ENCODE results near the gene TSR1. TPM values are rescaled to one million over a fixed set of nuclear protein-coding genes. Genes with fewer than 3 reads are reported as not detected.

TSR1 gene
- total and polyA plus RNA-seq, 9 of the 15 experiments (the other 6 are each of a cell fraction or from before 2014, with no cell fraction given), result 16.4 to 87.5 (median 55.2) TPM

- no peaks in the 10 kb centered on the region for H3K79me2 ChIP-seq (ENCODE audit: control insufficient read depth, insufficient read depth, low read length)
- ATAC-seq (no peak), DNase-seq (ENCODE audit: extremely low read depth in 1 of 4, low spot score in 3 of 4) (no peak), FAIRE-seq (no peak)
- H3K36me3 ChIP-seq (ENCODE audit: control insufficient read depth, insufficient read depth, low read length), result peaks cover 37% of the 10 kb centered on the region
- no peaks in the 10 kb centered on the region for H3K27me3 ChIP-seq (ENCODE audit: control insufficient read depth in 2 of 2, insufficient read depth in 2 of 2, low read length in 2 of 2)
- H3K4me3 ChIP-seq, result no peak overlapping the region
- intact Hi-C loops (cut with micrococcal nuclease), result no loop called here
- POLR2A ChIA-PET, result interaction anchor here (0.5 to 1.4 kb wide), 5 partner anchors 9 to 772 kb away, joined by 3 to 6 read pairs (median 3); partner anchors contain the start of gene TSR1
- H3K9ac ChIP-seq (ENCODE audit: insufficient read depth in 1 of 2, low read depth in 2 of 2, low read length in 2 of 2), result no peak overlapping the region
- H2AFZ ChIP-seq (ENCODE audit: low read depth, low read length), result no peak overlapping the region
- CTCF ChIA-PET (ENCODE audit: low intra/inter-chr PET ratio), result no interaction called here
- BruUV-seq (replicated peaks), result no TSS peak
- H3K4me2 ChIP-seq (ENCODE audit: insufficient read depth, low read length), result no peak overlapping the region
- in situ Hi-C loops (cut with MboI), result no loop called here
- H3K4me1 ChIP-seq (replicated peaks in 1 of 2; ENCODE audit: control insufficient read depth in 2 of 2, insufficient read depth in 2 of 2, low read length in 2 of 2), result peaks cover 0 to under 1% of the 10 kb centered on the region in 2 experiments; a peak in 3 of 5 replicates
- no peaks in the 10 kb centered on the region for H3K9me1 ChIP-seq (ENCODE audit: control insufficient read depth, insufficient read depth, low read length)
- WGBS (ENCODE audit: insufficient coverage, low coverage, missing lambda C conversion rate), result 67% methylated on average over 1 of the region's 1 CpG
- H3K27ac ChIP-seq (ENCODE audit: extremely low read depth, low read depth, low read length), result no peak overlapping the region
- no peaks in the 10 kb centered on the region for H3K9me3 ChIP-seq (replicated peaks; ENCODE audit: control insufficient read depth, insufficient read depth, low read depth, low read length)
- no peaks in the 10 kb centered on the region for H4K20me1 ChIP-seq (replicated peaks; ENCODE audit: control insufficient read depth, insufficient read depth, low read length)
- no peak for TF ChIP-seq SNAPC5 (CRISPR knock-in tag; IDR thresholded peaks at IDR 0.05)
- TF ChIP-seq, protein P1, sequence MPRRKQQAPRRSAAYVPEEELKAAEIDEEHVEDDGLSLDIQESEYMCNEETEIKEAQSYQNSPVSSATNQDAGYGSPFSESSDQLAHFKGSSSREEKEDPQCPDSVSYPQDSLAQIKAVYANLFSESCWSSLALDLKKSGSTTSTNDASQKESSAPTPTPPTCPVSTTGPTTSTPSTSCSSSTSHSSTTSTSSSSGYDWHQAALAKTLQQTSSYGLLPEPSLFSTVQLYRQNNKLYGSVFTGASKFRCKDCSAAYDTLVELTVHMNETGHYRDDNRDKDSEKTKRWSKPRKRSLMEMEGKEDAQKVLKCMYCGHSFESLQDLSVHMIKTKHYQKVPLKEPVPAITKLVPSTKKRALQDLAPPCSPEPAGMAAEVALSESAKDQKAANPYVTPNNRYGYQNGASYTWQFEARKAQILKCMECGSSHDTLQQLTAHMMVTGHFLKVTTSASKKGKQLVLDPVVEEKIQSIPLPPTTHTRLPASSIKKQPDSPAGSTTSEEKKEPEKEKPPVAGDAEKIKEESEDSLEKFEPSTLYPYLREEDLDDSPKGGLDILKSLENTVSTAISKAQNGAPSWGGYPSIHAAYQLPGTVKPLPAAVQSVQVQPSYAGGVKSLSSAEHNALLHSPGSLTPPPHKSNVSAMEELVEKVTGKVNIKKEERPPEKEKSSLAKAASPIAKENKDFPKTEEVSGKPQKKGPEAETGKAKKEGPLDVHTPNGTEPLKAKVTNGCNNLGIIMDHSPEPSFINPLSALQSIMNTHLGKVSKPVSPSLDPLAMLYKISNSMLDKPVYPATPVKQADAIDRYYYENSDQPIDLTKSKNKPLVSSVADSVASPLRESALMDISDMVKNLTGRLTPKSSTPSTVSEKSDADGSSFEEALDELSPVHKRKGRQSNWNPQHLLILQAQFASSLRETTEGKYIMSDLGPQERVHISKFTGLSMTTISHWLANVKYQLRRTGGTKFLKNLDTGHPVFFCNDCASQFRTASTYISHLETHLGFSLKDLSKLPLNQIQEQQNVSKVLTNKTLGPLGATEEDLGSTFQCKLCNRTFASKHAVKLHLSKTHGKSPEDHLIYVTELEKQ (CRISPR knock-in tag; IDR thresholded peaks at IDR 0.05), result no peak
- TF ChIP-seq DIDO1 (tag; IDR thresholded peaks at IDR 0.05; ENCODE audit: low read depth), result no peak
- no peak for TF ChIP-seq SIRT6 (IDR thresholded peaks at IDR 0.05; ENCODE audit: low read depth, low read length)
- no peak for TF ChIP-seq STAT5B (CRISPR knock-in tag; IDR thresholded peaks at IDR 0.05)
- no peak for TF ChIP-seq BRCA1 (IDR thresholded peaks at IDR 0.05)
- TF ChIP-seq BRCA1 (CRISPR knock-in tag; IDR thresholded peaks at IDR 0.05), result no peak
- TF ChIP-seq, protein P2, sequence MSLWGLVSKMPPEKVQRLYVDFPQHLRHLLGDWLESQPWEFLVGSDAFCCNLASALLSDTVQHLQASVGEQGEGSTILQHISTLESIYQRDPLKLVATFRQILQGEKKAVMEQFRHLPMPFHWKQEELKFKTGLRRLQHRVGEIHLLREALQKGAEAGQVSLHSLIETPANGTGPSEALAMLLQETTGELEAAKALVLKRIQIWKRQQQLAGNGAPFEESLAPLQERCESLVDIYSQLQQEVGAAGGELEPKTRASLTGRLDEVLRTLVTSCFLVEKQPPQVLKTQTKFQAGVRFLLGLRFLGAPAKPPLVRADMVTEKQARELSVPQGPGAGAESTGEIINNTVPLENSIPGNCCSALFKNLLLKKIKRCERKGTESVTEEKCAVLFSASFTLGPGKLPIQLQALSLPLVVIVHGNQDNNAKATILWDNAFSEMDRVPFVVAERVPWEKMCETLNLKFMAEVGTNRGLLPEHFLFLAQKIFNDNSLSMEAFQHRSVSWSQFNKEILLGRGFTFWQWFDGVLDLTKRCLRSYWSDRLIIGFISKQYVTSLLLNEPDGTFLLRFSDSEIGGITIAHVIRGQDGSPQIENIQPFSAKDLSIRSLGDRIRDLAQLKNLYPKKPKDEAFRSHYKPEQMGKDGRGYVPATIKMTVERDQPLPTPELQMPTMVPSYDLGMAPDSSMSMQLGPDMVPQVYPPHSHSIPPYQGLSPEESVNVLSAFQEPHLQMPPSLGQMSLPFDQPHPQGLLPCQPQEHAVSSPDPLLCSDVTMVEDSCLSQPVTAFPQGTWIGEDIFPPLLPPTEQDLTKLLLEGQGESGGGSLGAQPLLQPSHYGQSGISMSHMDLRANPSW (CRISPR knock-in tag; IDR thresholded peaks at IDR 0.05), result no peak
- TF ChIP-seq, protein P3, sequence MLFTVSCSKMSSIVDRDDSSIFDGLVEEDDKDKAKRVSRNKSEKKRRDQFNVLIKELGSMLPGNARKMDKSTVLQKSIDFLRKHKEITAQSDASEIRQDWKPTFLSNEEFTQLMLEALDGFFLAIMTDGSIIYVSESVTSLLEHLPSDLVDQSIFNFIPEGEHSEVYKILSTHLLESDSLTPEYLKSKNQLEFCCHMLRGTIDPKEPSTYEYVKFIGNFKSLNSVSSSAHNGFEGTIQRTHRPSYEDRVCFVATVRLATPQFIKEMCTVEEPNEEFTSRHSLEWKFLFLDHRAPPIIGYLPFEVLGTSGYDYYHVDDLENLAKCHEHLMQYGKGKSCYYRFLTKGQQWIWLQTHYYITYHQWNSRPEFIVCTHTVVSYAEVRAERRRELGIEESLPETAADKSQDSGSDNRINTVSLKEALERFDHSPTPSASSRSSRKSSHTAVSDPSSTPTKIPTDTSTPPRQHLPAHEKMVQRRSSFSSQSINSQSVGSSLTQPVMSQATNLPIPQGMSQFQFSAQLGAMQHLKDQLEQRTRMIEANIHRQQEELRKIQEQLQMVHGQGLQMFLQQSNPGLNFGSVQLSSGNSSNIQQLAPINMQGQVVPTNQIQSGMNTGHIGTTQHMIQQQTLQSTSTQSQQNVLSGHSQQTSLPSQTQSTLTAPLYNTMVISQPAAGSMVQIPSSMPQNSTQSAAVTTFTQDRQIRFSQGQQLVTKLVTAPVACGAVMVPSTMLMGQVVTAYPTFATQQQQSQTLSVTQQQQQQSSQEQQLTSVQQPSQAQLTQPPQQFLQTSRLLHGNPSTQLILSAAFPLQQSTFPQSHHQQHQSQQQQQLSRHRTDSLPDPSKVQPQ (CRISPR knock-in tag; IDR thresholded peaks at IDR 0.05; ENCODE audit: borderline replicate concordance), result no peak
- no peak for TF ChIP-seq ZNF143 (CRISPR knock-in tag; IDR thresholded peaks at IDR 0.05)
- no peak for TF ChIP-seq FOS (IDR thresholded peaks at IDR 0.05; ENCODE audit: extremely low read depth, insufficient read length)
- TF ChIP-seq, protein P4, sequence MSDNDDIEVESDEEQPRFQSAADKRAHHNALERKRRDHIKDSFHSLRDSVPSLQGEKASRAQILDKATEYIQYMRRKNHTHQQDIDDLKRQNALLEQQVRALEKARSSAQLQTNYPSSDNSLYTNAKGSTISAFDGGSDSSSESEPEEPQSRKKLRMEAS (CRISPR knock-in tag; IDR thresholded peaks at IDR 0.05), result no peak
- no peak for TF ChIP-seq BACH1 (tag; IDR thresholded peaks at IDR 0.05)
- no peak for TF ChIP-seq RNF2 (IDR thresholded peaks at IDR 0.05)
Observed at GRCh38 chr17:2321399-2321798, 14.9 kb downstream of the TSR1 start.
